ENCODE measurements around the gene CKAP5. TPM values are rescaled to one million over a fixed set of nuclear protein-coding genes. Genes with fewer than 3 reads are reported as not detected.

The CKAP5 gene
- total RNA-seq, 1 donor from 2014 or later, result 125 TPM

DNA sequence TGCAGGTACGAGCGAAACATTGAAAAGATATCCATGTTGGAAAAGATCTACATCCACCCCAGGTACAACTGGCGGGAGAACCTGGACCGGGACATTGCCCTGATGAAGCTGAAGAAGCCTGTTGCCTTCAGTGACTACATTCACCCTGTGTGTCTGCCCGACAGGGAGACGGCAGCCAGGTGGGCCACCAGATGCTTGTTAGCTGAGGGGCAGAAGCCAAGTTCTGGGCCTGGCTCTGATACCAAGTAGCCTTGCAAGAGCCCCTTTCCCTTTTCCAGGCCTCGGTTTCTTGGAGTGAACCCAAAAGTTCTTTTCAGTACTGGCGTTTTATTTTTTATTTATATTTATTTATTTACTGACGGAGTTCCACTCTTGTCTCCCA is 117.4 kb downstream of the CKAP5 start:
- TF ChIP-seq, protein P1, sequence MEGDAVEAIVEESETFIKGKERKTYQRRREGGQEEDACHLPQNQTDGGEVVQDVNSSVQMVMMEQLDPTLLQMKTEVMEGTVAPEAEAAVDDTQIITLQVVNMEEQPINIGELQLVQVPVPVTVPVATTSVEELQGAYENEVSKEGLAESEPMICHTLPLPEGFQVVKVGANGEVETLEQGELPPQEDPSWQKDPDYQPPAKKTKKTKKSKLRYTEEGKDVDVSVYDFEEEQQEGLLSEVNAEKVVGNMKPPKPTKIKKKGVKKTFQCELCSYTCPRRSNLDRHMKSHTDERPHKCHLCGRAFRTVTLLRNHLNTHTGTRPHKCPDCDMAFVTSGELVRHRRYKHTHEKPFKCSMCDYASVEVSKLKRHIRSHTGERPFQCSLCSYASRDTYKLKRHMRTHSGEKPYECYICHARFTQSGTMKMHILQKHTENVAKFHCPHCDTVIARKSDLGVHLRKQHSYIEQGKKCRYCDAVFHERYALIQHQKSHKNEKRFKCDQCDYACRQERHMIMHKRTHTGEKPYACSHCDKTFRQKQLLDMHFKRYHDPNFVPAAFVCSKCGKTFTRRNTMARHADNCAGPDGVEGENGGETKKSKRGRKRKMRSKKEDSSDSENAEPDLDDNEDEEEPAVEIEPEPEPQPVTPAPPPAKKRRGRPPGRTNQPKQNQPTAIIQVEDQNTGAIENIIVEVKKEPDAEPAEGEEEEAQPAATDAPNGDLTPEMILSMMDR (IDR thresholded peaks at IDR 0.05; ENCODE audit: unreplicated experiment), result no peak
- Mint-ChIP-seq H3K4me1 (no peaks in the 10 kb centered on the region), H3K27ac (no peak overlapping the region), H3K4me3 (no peak overlapping the region), H3K36me3 (no peaks in the 10 kb centered on the region), H3K27me3 (ENCODE audit: low read depth) (no peaks in the 10 kb centered on the region), H3K9me3 (no peaks in the 10 kb centered on the region)
- no peak for DNase-seq (ENCODE audit: low spot score in 2 of 2, unreplicated experiment in 2 of 2)

DNA sequence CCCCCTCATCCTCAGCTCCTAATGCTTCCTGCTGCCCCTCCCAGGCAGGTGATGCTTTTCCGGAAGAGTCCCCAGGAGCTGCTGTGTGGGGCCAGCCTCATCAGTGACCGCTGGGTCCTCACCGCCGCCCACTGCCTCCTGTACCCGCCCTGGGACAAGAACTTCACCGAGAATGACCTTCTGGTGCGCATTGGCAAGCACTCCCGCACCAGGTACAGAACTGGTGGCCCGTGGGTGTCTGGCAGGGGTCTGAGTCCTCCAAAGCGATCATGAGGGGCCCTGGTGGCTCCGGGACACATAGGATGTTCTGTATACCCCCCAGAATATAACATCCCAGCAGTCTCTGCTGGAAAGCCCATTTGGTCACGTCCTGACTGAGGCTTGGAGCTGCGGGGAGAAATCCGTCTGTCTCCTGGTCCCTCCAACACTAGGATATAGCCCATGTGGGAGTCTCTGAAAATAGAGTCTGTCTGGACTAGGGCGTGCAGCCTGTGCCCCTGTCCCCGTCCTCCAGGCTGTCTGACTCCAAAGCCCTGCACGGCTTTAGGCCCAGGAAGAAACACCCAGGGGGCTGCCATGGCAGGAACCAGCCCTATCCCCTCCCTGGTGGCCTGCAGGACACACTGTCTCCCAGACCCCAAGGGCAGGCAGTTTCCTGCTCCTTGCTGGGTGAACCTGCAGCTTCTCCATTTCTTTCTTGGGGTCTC is 118.0 kb downstream of the CKAP5 start:
- no peak overlapping the region for H3K27ac Mint-ChIP-seq
- H3K9me3 Mint-ChIP-seq, result no peaks in the 10 kb centered on the region
- no peaks in the 10 kb centered on the region for H3K36me3 Mint-ChIP-seq

DNA sequence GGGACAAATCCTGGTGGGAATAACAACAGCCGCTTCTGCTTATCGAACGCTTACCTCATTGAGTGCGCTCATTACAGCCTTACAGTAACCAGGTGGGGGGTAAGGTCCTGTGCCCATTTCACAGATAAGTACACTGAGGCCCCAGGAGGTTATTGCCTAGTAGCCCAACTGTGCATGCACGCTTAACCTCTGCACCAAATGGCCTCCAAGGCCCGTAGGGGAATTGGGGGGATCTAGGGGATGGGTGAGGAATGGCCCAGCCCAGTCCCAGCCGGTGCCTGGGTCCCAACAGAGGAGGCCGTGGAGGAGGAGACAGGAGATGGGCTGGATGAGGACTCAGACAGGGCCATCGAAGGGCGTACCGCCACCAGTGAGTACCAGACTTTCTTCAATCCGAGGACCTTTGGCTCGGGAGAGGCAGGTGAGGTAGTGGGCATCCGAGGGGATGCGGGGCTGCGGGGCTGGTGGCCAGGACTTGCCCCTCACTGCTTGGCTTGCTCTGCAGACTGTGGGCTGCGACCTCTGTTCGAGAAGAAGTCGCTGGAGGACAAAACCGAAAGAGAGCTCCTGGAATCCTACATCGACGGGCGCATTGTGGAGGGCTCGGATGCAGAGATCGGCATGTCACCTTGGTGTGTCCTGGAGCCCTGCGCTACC is 119.7 kb downstream of the CKAP5 start:
- no peaks in the 10 kb centered on the region for H3K36me3 Mint-ChIP-seq
- no peak for DNase-seq (ENCODE audit: low spot score in 2 of 2, unreplicated experiment in 2 of 2)
- TF ChIP-seq, protein P1 (IDR thresholded peaks at IDR 0.05; ENCODE audit: unreplicated experiment), result no peak
- H3K27ac Mint-ChIP-seq, result no peak overlapping the region
- no peaks in the 10 kb centered on the region for H3K27me3 Mint-ChIP-seq (ENCODE audit: low read depth)
- no peak overlapping the region for H3K4me3 Mint-ChIP-seq
- no peaks in the 10 kb centered on the region for H3K9me3 Mint-ChIP-seq
- no peaks in the 10 kb centered on the region for H3K4me1 Mint-ChIP-seq

More for the DNA sequence above, 118.0 kb downstream of the CKAP5 start:
- no peak for DNase-seq (ENCODE audit: low spot score in 2 of 2, unreplicated experiment in 2 of 2)
- H3K27me3 Mint-ChIP-seq (ENCODE audit: low read depth), result no peaks in the 10 kb centered on the region
- TF ChIP-seq, protein P1 (IDR thresholded peaks at IDR 0.05; ENCODE audit: unreplicated experiment), result no peak
- H3K4me3 Mint-ChIP-seq, result no peak overlapping the region
- no peaks in the 10 kb centered on the region for H3K4me1 Mint-ChIP-seq

DNA sequence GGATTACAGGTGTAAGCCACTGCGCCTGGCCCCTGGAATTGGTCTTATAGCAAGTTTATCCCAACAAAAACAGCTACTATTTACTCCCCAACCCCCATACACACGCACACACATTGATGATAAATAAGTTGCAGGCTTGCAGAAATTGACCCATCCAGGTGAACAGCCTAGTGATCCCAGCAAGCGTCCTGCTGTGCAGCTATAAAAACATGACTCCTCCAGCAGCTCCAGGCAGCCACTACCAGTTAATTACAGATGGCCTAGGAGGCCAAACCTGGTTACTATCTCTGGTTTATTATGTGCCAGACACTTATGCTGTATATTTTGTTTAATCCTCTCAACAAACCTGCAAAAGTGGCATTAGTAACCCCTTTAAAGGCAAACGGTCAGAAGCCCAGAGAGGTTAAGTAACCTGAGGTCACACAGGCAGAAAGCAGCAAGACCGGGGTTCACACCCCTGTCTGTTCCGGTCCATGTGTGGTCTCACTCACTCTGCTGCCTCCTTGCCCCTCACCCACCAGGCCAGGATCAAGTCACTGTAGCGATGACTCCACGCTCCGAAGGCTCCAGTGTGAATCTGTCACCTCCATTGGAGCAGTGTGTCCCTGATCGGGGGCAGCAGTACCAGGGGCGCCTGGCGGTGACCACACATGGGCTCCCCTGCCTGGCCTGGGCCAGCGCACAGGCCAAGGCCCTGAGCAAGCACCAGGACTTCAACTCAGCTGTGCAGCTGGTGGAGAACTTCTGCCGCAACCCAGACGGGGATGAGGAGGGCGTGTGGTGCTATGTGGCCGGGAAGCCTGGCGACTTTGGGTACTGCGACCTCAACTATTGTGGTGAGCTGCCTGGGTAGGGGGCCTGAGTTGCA is 120.5 kb downstream of the CKAP5 start:
- Mint-ChIP-seq H3K4me1 (no peaks in the 10 kb centered on the region), H3K27me3 (ENCODE audit: low read depth) (no peaks in the 10 kb centered on the region), H3K27ac (no peak overlapping the region), H3K4me3 (no peak overlapping the region), H3K36me3 (no peaks in the 10 kb centered on the region), H3K9me3 (no peaks in the 10 kb centered on the region)
- DNase-seq (ENCODE audit: low spot score in 2 of 2, unreplicated experiment in 2 of 2), result no peak
- TF ChIP-seq, protein P1 (IDR thresholded peaks at IDR 0.05; ENCODE audit: unreplicated experiment), result no peak

DNA sequence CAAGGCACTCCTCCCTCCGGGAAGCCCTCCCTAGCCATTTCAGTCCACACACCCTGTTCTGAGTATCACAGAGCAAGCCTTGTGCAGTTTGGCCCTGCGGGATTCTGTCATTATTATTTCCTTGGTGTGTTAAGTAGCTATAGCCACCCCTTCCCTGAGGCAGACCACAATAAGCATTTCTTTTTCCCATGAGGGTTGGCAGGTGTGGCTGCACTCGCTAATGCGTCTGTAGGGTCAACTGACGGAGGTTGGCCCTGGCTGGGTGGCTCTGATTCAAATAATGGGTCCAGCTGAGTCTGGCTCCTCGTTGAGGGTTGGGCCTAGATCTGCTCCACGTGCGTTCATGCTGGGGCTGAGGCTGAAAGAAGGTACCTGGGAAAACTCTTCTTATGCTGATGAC is 122.0 kb downstream of the CKAP5 start:
- TF ChIP-seq, protein P1 (IDR thresholded peaks at IDR 0.05; ENCODE audit: unreplicated experiment), result no peak
- Mint-ChIP-seq H3K27me3 (ENCODE audit: low read depth) (no peaks in the 10 kb centered on the region), H3K4me1 (no peaks in the 10 kb centered on the region), H3K9me3 (no peaks in the 10 kb centered on the region), H3K36me3 (no peaks in the 10 kb centered on the region), H3K4me3 (no peak overlapping the region), H3K27ac (no peak overlapping the region)
- no peak for DNase-seq (ENCODE audit: low spot score in 2 of 2, unreplicated experiment in 2 of 2)

Data from mesothelial cell of epicardium (in vitro differentiated cells).